Panc1 (cell line): ENCODE data around the gene PAPPA. TPM values are rescaled to one million over a fixed set of nuclear protein-coding genes. Genes with fewer than 3 reads are reported as not detected.

Experiments used
- ATAC-seq: fragments of 200-7000 bp; cut with Tn5 transposase; 2 replicates; pipeline ENCODE4 v1.9.1; 2020; ENCODE audit warnings: mild to moderate bottlenecking, moderate library complexity
- BruUV-seq: library from RNA; stranded (reverse); fragments of 400-500 nt; replicated peaks from 2 replicates; lab custom pipeline; 2021; lab: Mats Ljungman, UMichigan
- CTCF ChIA-PET: fragments of 300-600 bp; sonication (Branson Sonifier 250); formaldehyde crosslinking; loops from one replicate; lab custom pipeline; 2022; ENCODE audit warnings: antibody characterized with exemption; lab: Charles Lee
- POLR2A ChIA-PET: fragments of 300-600 bp; sonication (Branson Sonifier 250); formaldehyde crosslinking; loops from one replicate; lab custom pipeline; 2022; ENCODE audit warnings: antibody characterized with exemption; lab: Charles Lee
- DNase-seq: peaks from one replicate; pipeline ENCODE4 v3.0.0-alpha.2; 2010; ENCODE audit warnings: low read depth, low spot score
- H3K27ac ChIP-seq: 2 replicates; pipeline ENCODE4 v1.5.1; 2011; ENCODE audit warnings: mild to moderate bottlenecking, low read length, inconsistent platforms
- H3K27me3 ChIP-seq: fragments of 200-500 bp; sonication (Bioruptor generic); 2 replicates; pipeline ENCODE4 v1.6.0; 2014; ENCODE audit warnings: low read length, inconsistent platforms; ENCODE audit not compliant: control insufficient read depth, insufficient read depth
- H3K36me3 ChIP-seq: fragments of 200-500 bp; sonication (Bioruptor generic); 2 replicates; pipeline ENCODE4 v1.5.1; 2014; ENCODE audit warnings: inconsistent platforms, mild to moderate bottlenecking, low read length, moderate library complexity; ENCODE audit not compliant: control insufficient read depth, insufficient read depth
- H3K4me1 ChIP-seq: 2 replicates; pipeline ENCODE4 v1.5.1; 2011; ENCODE audit warnings: inconsistent platforms, mild to moderate bottlenecking, low read length, moderate library complexity; ENCODE audit not compliant: control insufficient read depth, insufficient read depth
- H3K4me3 ChIP-seq, 2 experiments: 2 replicates each; pipeline ENCODE4 v1.5.1; 2011 to 2012; ENCODE audit warnings: low read depth in 2 of 2, low read length in 2 of 2, mild to moderate bottlenecking in 2 of 2, inconsistent platforms in 1 of 2, moderate library complexity in 1 of 2
- H3K9me3 ChIP-seq: fragments of 200-500 bp; sonication (Bioruptor generic); 2 replicates; pipeline ENCODE4 v1.5.1; 2014; ENCODE audit warnings: low read depth, mild to moderate bottlenecking, inconsistent platforms, low read length, moderate library complexity; ENCODE audit not compliant: control insufficient read depth, insufficient read depth
- CTCF ChIP-seq: fragments of 450-650 bp; IDR thresholded peaks from 2 replicates; pipeline ENCODE4 v1.5.1; 2017; ENCODE audit warnings: mild to moderate bottlenecking
- POLR2AphosphoS5 ChIP-seq: IDR thresholded peaks from 2 replicates; pipeline ENCODE4 v1.6.1; 2012; ENCODE audit warnings: mild to moderate bottlenecking, low read depth, low read length, moderate library complexity
- REST ChIP-seq, 2 experiments: IDR thresholded peaks; 2 replicates each; pipeline ENCODE4 v1.6.1; 2011 to 2012; ENCODE audit warnings: low read depth in 2 of 2, control low read depth in 1 of 2, low read length in 1 of 2, mild to moderate bottlenecking in 1 of 2, moderate library complexity in 1 of 2; ENCODE audit not compliant: insufficient read depth in 1 of 2
- SIN3A ChIP-seq: IDR thresholded peaks from 2 replicates; pipeline ENCODE4 v1.6.1; 2012; ENCODE audit warnings: low read depth, mild to moderate bottlenecking, low read length, moderate library complexity, borderline replicate concordance; ENCODE audit not compliant: insufficient read depth
- TCF7L2 ChIP-seq: IDR thresholded peaks from 2 replicates; pipeline ENCODE4 v1.6.1; 2011; ENCODE audit warnings: mild to moderate bottlenecking, low read depth, low read length, inconsistent platforms
- in situ Hi-C: cut with HindIII; loops from 2 replicates; pipeline ENCODE4 v1.10.0; 2016; ENCODE audit warnings: low sequenced_read_pairs, low pct_unique_long_range_greater_than_20kb
- intact Hi-C: fragments of 100-400 bp; cut with micrococcal nuclease; formaldehyde crosslinking; loops from one replicate; pipeline ENCODE4 v1.10.0; 2022; ENCODE audit not compliant: unreplicated experiment
- total RNA-seq: library from RNA; stranded (reverse); gene quantifications from one replicate; pipeline ENCODE4 v1.2.1, GENCODE V29; 2021; ENCODE audit not compliant: unreplicated experiment

PAPPA gene
- total RNA-seq, 1 experiment from 2014 or later, result 1.2 TPM

- H3K27ac ChIP-seq, result no peak overlapping the region
- BruUV-seq, result no TSS peak
- no peaks in the 10 kb centered on the region for H3K36me3 ChIP-seq
- intact Hi-C loops (loop anchor here (10.0 kb wide), 3 partner anchors 273 to 563 kb away; no protein-coding TSS in a partner anchor), in situ Hi-C loops (no loop called here)
- H3K27me3 ChIP-seq, result peaks cover 1% of the 10 kb centered on the region; the same call in 1 of the 2 replicates
- no peak overlapping the region for H3K4me3 ChIP-seq
- ChIA-PET CTCF (no interaction called here), POLR2A (no interaction called here)
- ATAC-seq (no peak), DNase-seq (no peak)
- no peaks in the 10 kb centered on the region for H3K9me3 ChIP-seq
- H3K4me1 ChIP-seq, result peaks cover 3% of the 10 kb centered on the region; the same call in 1 of the 2 replicates
- no peak for TF ChIP-seq CTCF
- TF ChIP-seq SIN3A, result no peak
- TF ChIP-seq POLR2AphosphoS5, result no peak
- no peak for TF ChIP-seq TCF7L2
- no peak for TF ChIP-seq REST (IDR thresholded peaks at IDR 0.05; ENCODE audit: insufficient read depth in 1 of 2, low read depth in 2 of 2, low read length in 1 of 2)
Observed at GRCh38 chr9:116157436-116158138, 4.0 kb downstream of the PAPPA start.

- Histone ChIP-seq H3K36me3 (no peaks in the 10 kb centered on the region), H3K9me3 (no peaks in the 10 kb centered on the region), H3K4me1 (peaks cover 3% of the 10 kb centered on the region; the same call in 1 of the 2 replicates), H3K4me3 (no peak overlapping the region), H3K27me3 (no peaks in the 10 kb centered on the region), H3K27ac (no peak overlapping the region)
- BruUV-seq, result no TSS peak
- TF ChIP-seq SIN3A (no peak), POLR2AphosphoS5 (no peak), TCF7L2 (no peak), REST (IDR thresholded peaks at IDR 0.05; ENCODE audit: insufficient read depth in 1 of 2, low read depth in 2 of 2, low read length in 1 of 2) (no peak), CTCF (no peak)
- CTCF ChIA-PET, result interaction anchor here (0.6 kb wide), 1 partner anchor 185 kb away, joined by 7 read pairs; no protein-coding TSS in a partner anchor
- DNase-seq (no peak), ATAC-seq (no peak)
- in situ Hi-C loops (no loop called here), intact Hi-C loops (no loop called here)
- POLR2A ChIA-PET, result interaction anchor here (0.5 kb wide), 1 partner anchor 865 kb away, joined by 3 read pairs; no protein-coding TSS in a partner anchor
Observed at GRCh38 chr9:116160676-116161571, 7.3 kb downstream of the PAPPA start.
